K562 (cell line): ENCODE results near the gene UVRAG. TPM values are rescaled to one million over a fixed set of nuclear protein-coding genes. Genes with fewer than 3 reads are reported as not detected.

ENCODE experiments used
- CC2D1A ChIP-seq: fragments of 450-650 bp; IDR thresholded peaks from 2 replicates; pipeline ENCODE4 v1.6.1; 2017; ENCODE audit warnings: mild to moderate bottlenecking
- HMG20A ChIP-seq: fragments of 450-650 bp; formaldehyde crosslinking; conservative IDR thresholded peaks from 2 replicates; pipeline ENCODE4 v1.4.0; 2020; ENCODE audit warnings: mild to moderate bottlenecking, mixed read lengths
- JUND ChIP-seq, 2 experiments: IDR thresholded peaks; 2 replicates in 1 of 2; 3 replicates in 1 of 2; pipeline ENCODE4 v1.6.1; 2011; ENCODE audit warnings: borderline replicate concordance in 2 of 2, low read depth in 2 of 2, low read length in 2 of 2, improper control_type of control experiment in 1 of 2, missing biosample characterization in 1 of 2, missing genetic modification characterization in 1 of 2, missing genetic modification reagents in 1 of 2
- L3MBTL2 ChIP-seq: fragments of 450-650 bp; IDR thresholded peaks from 2 replicates; pipeline ENCODE4 v1.6.1; 2016; ENCODE audit warnings: mild to moderate bottlenecking, moderate library complexity
- NCOR1 ChIP-seq: fragments of 450-650 bp; IDR thresholded peaks from 2 replicates; pipeline ENCODE4 v1.6.1; 2016; ENCODE audit warnings: mild to moderate bottlenecking, moderate library complexity
- NRF1 ChIP-seq, 2 experiments: fragments of 450-650 bp; IDR thresholded peaks in 1 of 2; conservative IDR thresholded peaks in 1 of 2; 2 replicates each; pipeline ENCODE4 v1.6.1; 2014; ENCODE audit warnings: mild to moderate bottlenecking in 2 of 2
- SMARCC2 ChIP-seq: fragments of 450-650 bp; IDR thresholded peaks from 2 replicates; pipeline ENCODE4 v1.6.1; 2017; ENCODE audit warnings: antibody characterized with exemption, moderate library complexity, mild to moderate bottlenecking, low read depth
- ZNF280A ChIP-seq: fragments of 450-650 bp; IDR thresholded peaks from 2 replicates; pipeline ENCODE4 v1.6.1; 2018; ENCODE audit warnings: mild to moderate bottlenecking, low read depth; ENCODE audit not compliant: partially characterized antibody
- polyA plus RNA-seq, 8 experiments: library from polyadenylated mRNA; depleted of rRNA in 4 of 8; stranded (reverse) in 5 of 8; unstranded in 3 of 8; fragments of >200 nt; fragmentation: Nextera tagmentation in 2 of 8; fragmentation: Illumina TruSeq in 1 of 8; extraction: Ambion mirVana in 2 of 8; extraction: Trizol in 1 of 8; gene quantifications; 2 replicates each; pipeline versions ENCODE4 v1.2.1 to v1.2.3, GENCODE V29; 2011 to 2014; ENCODE audit warnings: inconsistent platforms in 1 of 8, missing spikeins in 1 of 8
- total RNA-seq, 7 experiments: library from RNA; depleted of rRNA in 6 of 7; stranded (reverse); fragments of >200 nt in 6 of 7; fragmentation: Illumina TruSeq in 2 of 7; extraction: Trizol in 2 of 7; gene quantifications; 2 replicates each; pipeline versions ENCODE4 v1.2.1 to v1.2.3, GENCODE V29; 2011 to 2021; ENCODE audit warnings: low replicate concordance in 1 of 7

UVRAG gene
- total and polyA plus RNA-seq, 9 of the 15 experiments (the other 6 are each of a cell fraction or from before 2014, with no cell fraction given) = 3.1 to 17.8 (median 12.4) TPM

GRCh38 chr11:76161261-76161961, 346.4 kb downstream of the UVRAG start (continued):
- TF ChIP-seq JUND (IDR thresholded peaks at IDR 0.05; ENCODE audit: borderline replicate concordance, low read depth, low read length) (no peak), JUND (tag; IDR thresholded peaks at IDR 0.05; ENCODE audit: borderline replicate concordance, low read depth, low read length) (no peak), CC2D1A (no peak), ZNF280A (no peak), L3MBTL2 (peak; percentile 20; the same call in 1 of the 2 replicates), NCOR1 (no peak), HMG20A (no peak), SMARCC2 (no peak), NRF1 (conservative IDR thresholded peaks at IDR 0.05 in 1 of 2, IDR thresholded peaks at IDR 0.05 in 1 of 2) (no peak)
